COLO668 (cell line): ENCODE measurements around the gene CHGA.

Experiments
- DNase-seq: peaks from one replicate; lab custom pipeline; 2025; ENCODE audit not compliant: unreplicated experiment; lab: John Stamatoyannopoulos, UW

The CHGA gene

DNA sequence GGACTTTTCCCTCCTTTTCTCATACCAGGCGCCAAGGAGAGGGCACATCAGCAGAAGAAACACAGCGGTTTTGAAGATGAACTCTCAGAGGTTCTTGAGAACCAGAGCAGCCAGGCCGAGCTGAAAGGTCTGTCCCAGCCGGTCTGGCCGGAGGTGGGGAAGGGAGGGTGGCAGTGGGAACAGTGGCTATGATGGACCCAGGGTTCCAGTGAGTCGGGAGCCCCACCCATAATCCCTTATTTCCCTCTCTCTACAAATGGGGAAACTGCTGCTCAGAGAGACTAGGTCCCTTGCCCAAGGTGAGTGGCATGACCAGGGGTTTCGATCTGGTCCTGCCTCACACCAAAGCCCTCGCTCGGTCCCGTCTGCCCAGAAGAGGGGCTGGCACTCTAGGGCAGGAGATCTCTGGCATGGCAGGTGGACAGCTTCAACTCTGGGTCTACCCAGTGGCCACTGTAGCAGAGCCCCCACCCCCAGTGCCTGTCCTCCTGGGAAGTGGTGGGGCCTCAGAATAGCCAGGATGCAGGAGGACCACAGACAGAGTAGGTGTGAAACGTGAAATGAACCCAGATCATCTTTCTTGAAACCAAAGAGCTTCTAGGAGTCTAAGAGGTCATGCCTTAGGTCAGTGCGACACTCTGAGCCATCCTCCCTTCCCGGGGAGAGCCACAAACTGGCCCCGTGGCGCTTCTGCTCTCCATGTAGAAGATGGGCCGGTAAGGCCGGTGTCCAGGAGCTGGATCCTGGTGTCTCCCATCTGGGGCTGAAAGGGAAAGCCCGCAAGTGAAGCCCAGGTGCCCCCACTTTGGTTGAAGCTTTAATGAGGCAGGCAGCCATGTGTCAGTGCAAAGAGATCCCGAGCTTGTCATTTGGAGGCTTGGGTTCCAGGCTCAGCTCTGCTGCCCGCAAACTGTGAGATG, 7.0 kb downstream of the CHGA start:
- DNase-seq = no peak

DNA sequence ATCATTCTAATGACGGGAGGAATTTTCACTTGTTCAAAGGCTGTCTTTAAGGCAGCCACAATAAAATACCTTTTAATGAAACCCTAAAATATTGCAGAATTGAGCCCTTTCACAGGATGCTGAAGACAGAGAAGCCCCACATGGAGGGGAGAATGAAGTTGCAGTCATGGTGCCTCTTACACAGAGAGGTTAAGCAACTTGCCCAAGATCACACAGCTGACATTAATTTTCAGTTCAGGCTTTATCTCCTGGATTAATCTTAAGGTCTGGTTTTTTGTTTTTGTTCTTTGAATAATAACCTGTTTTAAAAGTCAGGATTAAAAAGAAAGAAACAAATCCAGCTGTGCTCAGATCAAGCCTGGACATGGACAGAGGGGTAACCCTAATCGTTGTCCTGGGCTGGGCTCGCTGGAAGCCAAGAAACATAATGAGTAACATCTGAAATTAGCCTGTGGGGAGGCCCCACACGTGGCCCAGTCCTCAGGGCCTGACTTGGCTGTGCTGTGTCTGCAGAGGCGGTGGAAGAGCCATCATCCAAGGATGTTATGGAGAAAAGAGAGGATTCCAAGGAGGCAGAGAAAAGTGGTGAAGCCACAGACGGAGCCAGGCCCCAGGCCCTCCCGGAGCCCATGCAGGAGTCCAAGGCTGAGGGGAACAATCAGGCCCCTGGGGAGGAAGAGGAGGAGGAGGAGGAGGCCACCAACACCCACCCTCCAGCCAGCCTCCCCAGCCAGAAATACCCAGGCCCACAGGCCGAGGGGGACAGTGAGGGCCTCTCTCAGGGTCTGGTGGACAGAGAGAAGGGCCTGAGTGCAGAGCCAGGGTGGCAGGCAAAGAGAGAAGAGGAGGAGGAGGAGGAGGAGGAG, 8.0 kb downstream of the CHGA start:
- DNase-seq = no peak

- DNase-seq = no peak
Observed at GRCh38 chr14:92931681-92932447, 8.9 kb downstream of the CHGA start.

DNA sequence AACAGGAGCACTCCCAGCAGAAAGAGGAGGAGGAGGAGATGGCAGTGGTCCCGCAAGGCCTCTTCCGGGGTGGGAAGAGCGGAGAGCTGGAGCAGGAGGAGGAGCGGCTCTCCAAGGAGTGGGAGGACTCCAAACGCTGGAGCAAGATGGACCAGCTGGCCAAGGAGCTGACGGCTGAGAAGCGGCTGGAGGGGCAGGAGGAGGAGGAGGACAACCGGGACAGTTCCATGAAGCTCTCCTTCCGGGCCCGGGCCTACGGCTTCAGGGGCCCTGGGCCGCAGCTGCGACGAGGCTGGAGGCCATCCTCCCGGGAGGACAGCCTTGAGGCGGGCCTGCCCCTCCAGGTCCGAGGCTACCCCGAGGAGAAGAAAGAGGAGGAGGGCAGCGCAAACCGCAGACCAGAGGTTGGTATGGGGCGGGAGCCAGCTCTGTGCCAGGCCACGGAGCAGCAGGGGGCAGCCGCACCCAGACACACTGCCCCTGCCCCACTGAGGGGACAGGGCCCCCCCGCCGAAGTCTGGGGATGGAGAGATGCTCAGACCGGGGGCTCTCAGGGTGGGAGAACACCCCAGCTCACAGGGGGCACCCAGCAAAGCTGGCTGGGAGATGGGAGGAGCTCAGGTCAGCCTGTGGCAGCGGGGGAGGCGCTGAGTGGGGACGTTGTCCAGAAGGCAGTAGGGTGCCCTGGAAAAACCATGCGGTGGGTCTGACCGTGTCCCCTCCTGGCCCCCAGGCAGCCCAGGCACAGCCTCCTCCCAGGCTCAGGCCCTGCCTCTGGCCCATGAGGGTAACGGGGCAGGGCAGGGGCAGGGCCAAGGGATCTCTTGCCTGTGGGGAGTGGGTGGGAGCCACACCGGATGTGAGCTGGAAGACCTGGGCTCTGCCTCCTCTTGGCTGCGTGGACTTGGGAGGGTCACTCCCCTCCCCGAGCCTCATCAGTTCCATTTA, 9.8 kb downstream of the CHGA start:
- DNase-seq = no peak

DNA sequence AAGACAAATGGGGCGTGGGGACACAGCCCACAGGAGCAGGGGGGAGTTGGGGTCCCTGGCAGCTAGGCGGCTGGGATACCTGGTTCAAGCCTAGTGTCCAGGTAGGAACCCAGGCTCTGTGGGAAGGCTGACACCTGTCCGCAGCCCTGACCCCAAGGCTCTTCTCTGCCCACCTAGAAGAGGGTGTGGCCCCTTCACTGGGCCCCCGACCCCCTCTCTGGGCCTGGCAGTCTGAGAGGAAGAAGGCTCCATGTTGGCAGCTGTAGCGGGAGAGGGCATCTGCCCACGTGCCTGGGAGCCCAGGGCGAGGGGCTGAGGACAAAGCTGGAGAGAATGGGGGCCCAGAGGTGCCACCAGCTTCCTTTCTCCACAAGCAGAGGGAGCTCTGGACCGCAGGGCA, 10.5 kb downstream of the CHGA start:
- DNase-seq = no peak

- no peak for DNase-seq
Observed at GRCh38 chr14:92934196-92935085, 11.5 kb downstream of the CHGA start.

- DNase-seq = no peak
Observed at GRCh38 chr14:92935446-92935845, 12.5 kb downstream of the CHGA start.

DNA sequence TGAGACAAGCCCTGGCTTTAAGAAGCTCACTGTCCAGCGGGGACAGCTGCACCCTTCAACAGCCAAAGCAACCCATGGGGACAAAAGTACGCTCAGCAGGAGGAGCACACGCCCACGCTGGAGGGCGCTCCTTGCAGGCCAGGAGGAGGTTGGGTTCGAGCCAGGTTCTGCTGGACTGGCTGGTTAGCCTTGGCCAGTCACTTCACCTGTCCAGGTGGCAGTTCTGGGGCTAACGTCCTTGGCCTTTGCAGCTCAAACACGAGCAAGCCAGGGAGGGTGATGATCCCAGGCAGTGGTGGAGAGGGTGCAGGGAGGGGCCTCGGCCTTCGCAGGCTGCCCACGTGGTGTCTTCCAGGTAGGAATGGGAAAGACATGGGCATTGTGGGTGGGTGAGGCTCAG, 13.1 kb downstream of the CHGA start:
- DNase-seq = no peak

DNA sequence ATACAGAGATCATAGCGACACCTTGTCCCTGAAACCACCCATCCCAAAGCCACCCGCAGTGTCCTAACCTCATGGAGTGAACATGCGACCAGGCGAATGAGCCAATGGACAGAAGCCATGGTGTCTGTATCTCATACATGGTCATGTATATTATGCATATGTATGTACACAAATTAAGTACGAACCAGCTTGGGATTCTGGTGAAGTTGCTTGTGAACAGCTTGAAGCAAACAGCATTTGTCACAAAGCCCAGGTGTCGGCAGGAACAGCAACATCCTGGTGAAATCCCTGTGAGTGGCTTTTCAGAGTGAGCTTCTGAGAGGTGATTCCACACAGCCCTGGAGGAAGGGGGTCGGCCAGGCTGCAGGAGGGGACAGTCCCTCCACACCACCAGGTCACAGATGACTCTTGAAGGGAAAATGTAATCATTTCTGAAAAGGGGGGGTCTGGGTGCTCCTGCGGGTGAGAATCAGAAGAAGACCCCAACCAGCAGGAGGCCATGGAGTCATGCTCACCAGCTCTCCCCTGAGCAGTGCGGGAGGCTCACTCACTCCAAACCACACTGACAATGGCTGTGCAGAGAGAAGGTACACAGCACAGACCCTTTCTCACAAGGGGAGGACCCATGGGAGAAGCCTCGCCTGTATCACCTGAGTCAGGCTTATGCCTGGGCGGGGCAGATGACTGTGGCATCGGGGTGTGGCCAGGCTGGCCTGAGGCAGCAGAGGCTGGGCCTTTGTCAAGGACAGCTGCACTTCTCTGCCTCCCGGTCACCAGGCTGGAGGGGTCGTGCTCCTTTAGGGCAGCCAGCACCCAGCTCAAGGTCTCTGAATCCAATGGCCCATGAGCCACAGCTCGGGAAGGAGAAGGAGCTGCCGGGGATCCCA, 14.3 kb downstream of the CHGA start:
- DNase-seq = peak; percentile 74

DNA sequence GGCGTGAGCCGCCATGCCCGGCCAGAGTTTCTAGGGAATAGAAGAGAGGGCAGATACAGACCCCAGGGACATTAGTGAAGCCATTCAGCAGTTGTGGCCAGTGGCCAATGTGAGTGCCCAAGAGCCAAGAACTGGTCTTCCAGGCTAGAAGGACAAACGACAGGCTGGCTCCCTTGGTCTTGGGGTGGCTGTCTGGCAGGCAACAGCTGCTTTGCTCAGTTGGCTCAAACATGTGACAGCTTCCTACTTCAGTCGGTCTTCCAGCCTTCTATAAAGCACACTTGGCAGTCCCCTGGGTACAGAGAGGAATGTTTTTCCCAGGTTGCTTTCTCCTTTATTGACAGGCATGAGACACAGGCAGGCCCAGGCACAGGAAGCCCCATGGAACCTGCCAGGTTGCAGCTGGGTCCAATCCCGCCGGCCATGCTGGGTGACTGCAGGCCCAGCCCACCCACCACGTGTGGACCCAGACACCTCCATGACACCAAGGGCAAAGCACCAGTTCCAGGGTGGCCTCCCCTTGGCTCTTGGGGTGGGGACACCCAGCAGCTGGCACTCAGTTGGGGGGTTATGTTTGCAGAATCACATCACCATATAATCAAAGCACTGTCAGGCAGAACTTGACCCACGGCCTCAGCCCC, 15.4 kb downstream of the CHGA start:
- DNase-seq = peak; percentile 22

DNA sequence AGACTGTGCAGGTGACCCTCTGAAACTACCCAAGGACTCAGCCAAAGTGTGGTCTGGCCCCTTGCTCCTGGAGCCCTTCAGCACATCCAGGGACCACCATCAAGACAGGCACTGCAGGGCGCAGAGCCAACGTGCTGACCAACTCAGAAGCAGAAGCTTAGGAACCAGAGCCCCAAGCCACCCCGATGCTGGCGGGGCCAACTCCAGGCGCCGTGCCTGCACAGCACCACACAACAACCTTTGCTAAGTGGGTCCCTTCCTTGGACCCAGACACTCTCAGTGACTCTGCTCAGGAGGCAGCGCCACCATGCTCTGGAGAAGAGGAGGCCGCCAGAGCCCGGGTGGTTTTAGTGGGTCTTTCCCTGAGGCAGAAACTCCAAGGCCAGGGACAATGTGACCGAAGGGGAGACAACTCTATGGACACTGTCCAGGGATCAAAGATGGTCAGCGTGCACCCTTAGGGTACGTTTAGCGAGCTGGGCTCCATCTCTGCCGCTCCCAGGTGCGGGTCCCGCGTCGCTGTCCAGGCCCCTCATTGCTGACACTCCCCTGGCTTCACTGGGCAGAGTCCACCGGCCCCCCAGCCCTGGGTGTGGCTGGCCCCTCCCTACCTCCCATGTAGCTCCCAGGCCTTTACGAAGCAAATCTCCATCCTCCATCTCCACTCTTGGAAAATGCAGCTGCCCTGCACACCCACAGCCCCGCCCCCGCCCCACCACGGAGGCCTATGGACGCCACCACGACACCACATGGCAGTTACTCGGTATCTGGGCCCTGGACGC, 16.1 kb downstream of the CHGA start:
- no peak for DNase-seq

DNA sequence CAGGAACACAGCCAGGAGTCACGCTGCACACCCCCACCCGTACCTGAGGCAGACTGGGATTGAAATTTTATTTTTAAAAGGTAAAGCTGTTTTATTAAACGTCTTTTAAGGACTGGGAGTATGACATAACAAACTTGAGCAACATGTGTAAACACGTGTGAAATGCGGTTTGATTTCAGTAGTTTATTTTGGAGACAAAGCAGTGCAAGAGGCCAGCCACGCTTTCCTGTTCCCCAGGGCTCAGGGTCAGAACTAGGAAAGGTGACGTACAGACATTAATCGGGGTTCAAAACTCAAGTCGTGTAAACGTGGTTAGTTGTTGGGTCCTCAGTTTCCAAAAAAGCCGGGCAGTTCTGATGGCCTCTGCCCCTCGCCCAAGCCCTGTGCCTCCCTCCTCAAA, 16.7 kb downstream of the CHGA start:
- no peak for DNase-seq

DNA sequence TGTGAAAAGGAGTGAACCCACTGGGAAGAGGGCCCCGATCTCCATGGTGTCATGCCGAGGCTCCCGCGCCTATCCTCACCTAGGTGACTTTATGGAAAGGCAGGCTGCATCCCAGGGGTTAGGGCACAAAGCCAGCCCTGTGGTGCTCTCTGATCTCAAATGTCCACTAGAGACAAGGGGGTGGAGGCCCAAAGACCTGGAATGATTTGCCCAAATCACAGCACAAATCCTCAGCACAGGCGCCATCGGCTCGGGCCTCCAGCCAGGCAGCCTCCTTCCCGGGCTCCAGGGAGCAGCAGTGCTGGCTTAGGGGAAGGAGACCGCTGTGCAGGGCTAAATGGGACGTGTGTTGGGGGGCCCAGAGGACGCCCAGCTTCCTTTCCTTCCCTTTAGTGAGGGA, 17.6 kb downstream of the CHGA start:
- no peak for DNase-seq

DNA sequence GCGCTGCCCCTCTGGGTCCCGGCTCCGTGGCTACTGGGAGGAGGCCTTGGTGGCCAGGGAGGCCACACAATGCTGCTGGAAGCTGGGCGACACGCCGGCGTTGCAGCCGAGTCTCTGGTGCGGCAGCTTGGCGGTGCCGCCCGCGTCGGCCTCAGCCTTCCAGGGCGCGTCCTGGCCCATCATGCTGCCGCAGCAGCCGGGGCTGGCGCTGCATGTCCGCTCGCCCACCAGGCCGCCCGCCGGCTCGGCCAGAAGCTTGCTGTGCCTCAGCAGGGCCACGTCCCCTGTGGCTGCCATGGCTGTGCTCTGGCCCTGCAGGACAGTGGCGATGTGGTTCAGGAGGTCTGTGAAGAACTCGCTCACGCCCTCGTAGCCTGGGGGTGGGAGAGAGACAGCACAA, 18.6 kb downstream of the CHGA start:
- DNase-seq = no peak

GRCh38 chr14:92942136-92942535, 19.2 kb downstream of the CHGA start:
- no peak for DNase-seq

DNA sequence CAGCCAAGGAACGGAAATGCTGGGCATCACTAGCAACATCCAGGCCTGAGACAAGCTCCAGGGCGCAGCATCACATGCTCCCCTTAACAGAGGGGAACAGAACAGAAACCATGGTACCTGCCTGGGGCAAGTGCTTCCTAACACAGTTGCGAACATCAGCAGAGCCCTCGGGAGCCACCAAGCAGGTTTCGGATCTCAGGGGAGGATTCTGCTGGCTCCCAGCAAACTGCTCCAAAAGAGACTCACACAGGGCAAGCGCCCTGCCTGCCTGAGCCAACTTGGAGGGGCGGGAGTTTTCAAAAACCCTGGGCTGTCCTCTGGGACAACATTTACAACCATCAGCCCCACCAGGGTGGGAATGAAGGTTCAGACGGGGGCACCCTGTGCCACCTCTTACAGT, 19.6 kb downstream of the CHGA start:
- DNase-seq = no peak
